Coronary artery (tissue), 2 donors: Measurements from ENCODE around the gene NUP214.

Experiments used
- DNase-seq: peaks from one replicate; pipeline ENCODE4 v3.0.0-alpha.2; 2017; ENCODE audit warnings: low spot score
- H3K27ac ChIP-seq, 2 donors: fragments of 200-600 bp; sonication (generic); one replicate each; pipeline ENCODE4 v1.5.1; 2016 to 2019
- H3K4me3 ChIP-seq: fragments of 200-600 bp; sonication (generic); 2 replicates; pipeline ENCODE4 v1.5.1; 2016; ENCODE audit warnings: mild to moderate bottlenecking, moderate library complexity
- CTCF ChIP-seq: fragments of 200-600 bp; sonication (generic); IDR thresholded peaks from one replicate; pipeline ENCODE4 v1.5.1; 2019; ENCODE audit warnings: antibody characterized with exemption

Gene NUP214

GRCh38 chr9:131282175-131282574 lies 156.8 kb downstream of the NUP214 start:
- no peak overlapping the region for H3K4me3 ChIP-seq
- TF ChIP-seq CTCF, result no peak
- DNase-seq, result no peak
- H3K27ac ChIP-seq, result no peak overlapping the region

GRCh38 chr9:131282688-131283422 lies 157.5 kb downstream of the NUP214 start:
- Histone ChIP-seq H3K4me3 (peak overlapping the region; percentile 52), H3K27ac (no peak overlapping the region)
- TF ChIP-seq CTCF, result no peak
- DNase-seq, result no peak
